Naive thymus-derived CD8-positive, alpha-beta T cell (primary cell): ENCODE measurements around the gene SPTLC3. TPM values are rescaled to one million over a fixed set of nuclear protein-coding genes. Genes with fewer than 3 reads are reported as not detected.
A peak's percentile ranks its signal among the peaks of the same experiment; 100 is the strongest.

ENCODE experiments used
- ATAC-seq, 2 donors: fragments of 150-1000 bp; cut with Tn5 transposase in 1 of 2; sonication (Bioruptor Pico), chemical (Tn5 transposase) in 1 of 2; 1 replicate in 1 of 2; 2 replicates in 1 of 2; pipeline ENCODE4 v1.10.0; 2021; ENCODE audit warnings: mild to moderate bottlenecking in 2 of 2, moderate library complexity in 2 of 2
- POLR2A ChIA-PET: fragments of 350-600 bp; sonication (Branson Sonifier 250); formaldehyde crosslinking; loops from one replicate; lab custom pipeline; 2021; ENCODE audit warnings: antibody characterized with exemption; lab: Charles Lee
- DNase-seq, 10 donors: peaks; one replicate each; pipeline versions ENCODE4 v3.0.0 to v3.0.0-alpha.2; 2020 to 2022
- H3K27ac Mint-ChIP-seq, 10 donors: one replicate each; pipeline ENCODE4 v1.8.0; 2020 to 2022; ENCODE audit warnings: mild to moderate bottlenecking in 10 of 10, mixed read lengths in 10 of 10, moderate library complexity in 4 of 10, inconsistent platforms in 1 of 10
- H3K27me3 Mint-ChIP-seq, 5 donors: one replicate each; pipeline ENCODE4 v1.8.0; 2021 to 2022; ENCODE audit warnings: mixed read lengths in 5 of 5
- H3K36me3 Mint-ChIP-seq, 3 donors: one replicate each; pipeline ENCODE4 v1.8.0; 2020 to 2022; ENCODE audit warnings: mixed read lengths in 3 of 3, mild to moderate bottlenecking in 2 of 3, inconsistent platforms in 1 of 3
- H3K4me1 Mint-ChIP-seq, 4 donors: one replicate each; pipeline ENCODE4 v1.8.0; 2021 to 2022; ENCODE audit warnings: mixed read lengths in 4 of 4
- H3K4me3 Mint-ChIP-seq, 10 donors: one replicate each; pipeline ENCODE4 v1.8.0; 2020 to 2022; ENCODE audit warnings: mild to moderate bottlenecking in 10 of 10, mixed read lengths in 10 of 10, moderate library complexity in 6 of 10, inconsistent platforms in 1 of 10
- H3K9me3 Mint-ChIP-seq, 9 donors: one replicate each; pipeline ENCODE4 v1.8.0; 2020 to 2022; ENCODE audit warnings: mixed read lengths in 9 of 9, mild to moderate bottlenecking in 3 of 9, inconsistent platforms in 1 of 9, moderate library complexity in 1 of 9
- polyA plus RNA-seq, 3 donors: library from polyadenylated mRNA; unstranded; fragments of 300-500 nt; fragmentation: Illumina TruSeq; gene quantifications; one replicate each; pipeline ENCODE4 v1.2.3, GENCODE V29; 2021
- total RNA-seq, 8 experiments: library from RNA in 2 of 8; stranded (reverse) in 2 of 8; gene quantifications; one replicate each; pipeline ENCODE4 v1.2.3 and lab custom pipeline; 2021 to 2026

SPTLC3 gene
- total and polyA plus RNA-seq, 5 experiments from 2014 or later: 0.37 to 2.3 (median 0.59) TPM

DNA sequence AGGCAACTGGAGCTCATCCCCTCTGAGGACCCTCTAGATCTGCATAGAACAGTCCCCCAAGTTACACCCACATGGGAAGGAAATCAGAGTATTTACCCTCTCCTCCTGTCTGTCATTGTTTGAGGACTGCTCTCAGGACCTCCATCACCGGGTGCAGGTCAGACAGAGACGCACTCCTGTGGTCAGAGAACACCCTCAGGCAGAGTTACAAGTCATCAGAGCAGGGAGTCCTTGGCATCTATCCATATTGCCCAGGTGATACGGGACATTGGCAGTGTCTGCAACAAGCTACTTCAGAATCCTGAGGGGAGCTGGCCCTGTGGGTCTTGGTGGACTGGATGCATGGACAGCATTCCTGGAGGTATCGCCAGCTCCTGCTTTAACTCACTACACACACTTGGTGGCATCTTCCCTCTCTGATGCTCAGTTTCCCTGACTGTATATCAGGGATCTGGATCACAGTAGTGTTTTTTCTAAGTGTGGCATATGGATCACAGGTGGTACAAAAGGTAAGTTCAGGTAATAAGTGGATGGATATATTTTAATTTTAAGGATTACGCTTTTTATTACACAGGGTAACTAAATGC, 197.2 kb downstream of the SPTLC3 start:
- peaks cover 0 to 3% (median 0%) of the 10 kb centered on the region in 4 donors for H3K4me1 Mint-ChIP-seq
- POLR2A ChIA-PET: no interaction called here
- DNase-seq (no peak), ATAC-seq (no peak)
- no peaks in the 10 kb centered on the region for H3K36me3 Mint-ChIP-seq
- peaks cover 0 to 10% (median 4%) of the 10 kb centered on the region in 5 donors for H3K27me3 Mint-ChIP-seq
- peaks cover 0 to 9% (median 0%) of the 10 kb centered on the region in 9 donors for H3K9me3 Mint-ChIP-seq
- H3K4me3 Mint-ChIP-seq: no peak overlapping the region
- H3K27ac Mint-ChIP-seq: no peak overlapping the region

DNA sequence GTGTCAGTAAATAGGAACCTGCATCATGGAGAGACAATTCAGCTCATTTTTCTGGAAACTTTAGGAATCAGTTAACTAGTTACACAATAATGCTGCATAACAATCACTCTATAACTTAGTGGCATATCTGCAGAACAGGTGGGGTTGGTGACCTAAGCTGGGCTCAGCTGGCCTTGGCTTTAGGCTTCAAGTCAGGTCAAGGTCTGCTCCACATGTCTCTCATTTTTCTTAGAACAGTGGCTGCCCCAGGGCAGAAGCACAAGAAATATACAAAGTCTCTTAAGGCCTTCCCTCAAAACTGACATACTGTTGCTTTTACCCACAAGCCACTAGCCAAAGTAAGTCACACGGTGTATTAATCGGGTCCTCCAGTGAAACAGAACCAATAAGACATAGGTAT, 198.2 kb downstream of the SPTLC3 start:
- Mint-ChIP-seq H3K4me3 (no peak overlapping the region), H3K36me3 (no peaks in the 10 kb centered on the region), H3K27ac (peak overlapping the region in 1 of 10 donors; percentile 34), H3K4me1 (no peaks in the 10 kb centered on the region), H3K9me3 (peaks cover 0 to 9% (median 0%) of the 10 kb centered on the region in 9 donors), H3K27me3 (peaks cover 0 to 16% (median 6%) of the 10 kb centered on the region in 5 donors)
- DNase-seq: no peak
- ATAC-seq: no peak
- POLR2A ChIA-PET: no interaction called here

DNA sequence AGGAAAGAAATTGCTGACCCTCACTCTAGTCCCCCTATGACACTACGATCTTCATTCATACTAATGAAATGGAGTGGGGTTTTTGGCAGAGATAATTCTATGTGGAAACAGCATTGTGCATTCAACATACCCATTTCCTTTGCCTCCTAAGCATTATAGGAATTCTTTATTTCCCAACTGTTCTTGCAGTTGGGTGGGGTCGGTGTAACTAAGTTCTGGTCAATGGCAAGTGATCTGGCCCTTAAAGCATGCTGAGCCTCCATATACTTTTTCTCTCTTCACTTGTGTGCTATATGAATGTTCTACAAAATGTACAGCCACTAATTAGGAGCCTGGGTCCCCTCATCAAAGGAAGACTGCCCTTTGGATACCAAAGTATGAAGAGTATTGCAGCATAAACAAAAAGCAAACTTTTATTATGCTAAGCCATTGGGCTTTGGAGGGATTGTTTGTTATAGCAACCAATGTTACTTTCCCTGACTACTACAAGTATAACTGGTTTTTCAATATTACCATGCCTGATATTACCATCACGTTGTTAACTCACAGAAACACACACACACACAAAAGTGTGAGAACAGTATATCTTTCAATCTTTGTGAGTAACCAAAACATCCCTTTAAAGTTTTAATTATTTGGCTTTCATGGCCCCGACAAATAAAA, 203.3 kb downstream of the SPTLC3 start:
- peaks cover 0 to 6% (median 0%) of the 10 kb centered on the region in 9 donors for H3K9me3 Mint-ChIP-seq

DNA sequence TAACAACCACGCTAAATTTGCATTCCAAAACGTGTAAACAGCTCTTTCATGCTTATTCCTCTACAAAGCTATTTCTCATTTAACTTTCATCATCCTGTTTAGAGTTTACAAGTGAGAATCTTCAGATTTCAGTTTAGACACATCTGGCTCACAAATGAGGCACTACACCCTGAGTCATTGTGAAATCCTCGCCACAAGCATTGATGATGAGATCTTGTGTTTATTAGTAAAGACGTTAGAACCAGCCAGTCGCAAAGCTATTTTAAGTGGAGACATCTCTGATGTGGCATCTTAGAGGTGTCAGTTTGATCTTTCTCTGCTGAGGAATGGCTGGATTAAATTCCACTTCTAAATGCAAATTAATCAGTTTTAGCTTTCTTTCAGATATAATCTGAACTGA, 204.0 kb downstream of the SPTLC3 start:
- H3K27me3 Mint-ChIP-seq: peaks cover 16 to 63% (median 35%) of the 10 kb centered on the region in 5 donors
- peaks cover 0 to 5% (median 0%) of the 10 kb centered on the region in 4 donors for H3K4me1 Mint-ChIP-seq
- no peaks in the 10 kb centered on the region for H3K36me3 Mint-ChIP-seq
- no peak overlapping the region for H3K27ac Mint-ChIP-seq
- ATAC-seq (no peak), DNase-seq (no peak)
- H3K4me3 Mint-ChIP-seq: no peak overlapping the region
- peaks cover 0 to 3% (median 0%) of the 10 kb centered on the region in 9 donors for H3K9me3 Mint-ChIP-seq
- POLR2A ChIA-PET: no interaction called here

More for the DNA sequence above, 203.3 kb downstream of the SPTLC3 start:
- Mint-ChIP-seq H3K27ac (no peak overlapping the region), H3K4me3 (no peak overlapping the region), H3K36me3 (no peaks in the 10 kb centered on the region), H3K4me1 (peaks cover 0 to 5% (median 0%) of the 10 kb centered on the region in 4 donors), H3K27me3 (peaks cover 13 to 56% (median 33%) of the 10 kb centered on the region in 5 donors)
- DNase-seq (no peak), ATAC-seq (no peak)
- POLR2A ChIA-PET: no interaction called here

DNA sequence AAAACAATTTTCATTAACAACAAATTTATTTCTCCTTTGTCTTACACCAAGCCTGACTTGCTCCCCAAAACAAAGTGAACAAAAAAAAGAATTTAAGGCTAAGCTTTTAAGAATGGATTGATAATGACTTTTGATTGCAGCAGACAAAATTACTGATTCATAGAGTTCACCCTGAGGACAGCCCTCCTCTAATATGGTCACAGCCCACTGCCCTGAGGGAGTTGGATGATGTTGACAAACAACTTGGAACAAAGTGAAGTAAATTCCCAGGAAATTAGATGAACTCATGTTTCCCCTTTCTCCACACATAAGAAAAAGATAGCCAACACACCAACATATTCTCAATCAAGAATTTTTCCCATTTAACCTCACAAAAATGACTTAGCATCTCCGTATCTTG, 204.6 kb downstream of the SPTLC3 start:
- Mint-ChIP-seq H3K36me3 (no peaks in the 10 kb centered on the region), H3K4me1 (peaks cover 0 to 5% (median 0%) of the 10 kb centered on the region in 4 donors), H3K4me3 (no peak overlapping the region), H3K9me3 (peaks cover 0 to 3% (median 0%) of the 10 kb centered on the region in 9 donors), H3K27ac (no peak overlapping the region), H3K27me3 (peaks cover 21 to 68% (median 41%) of the 10 kb centered on the region in 5 donors)
- POLR2A ChIA-PET: no interaction called here
- no peak for DNase-seq
- ATAC-seq: no peak

DNA sequence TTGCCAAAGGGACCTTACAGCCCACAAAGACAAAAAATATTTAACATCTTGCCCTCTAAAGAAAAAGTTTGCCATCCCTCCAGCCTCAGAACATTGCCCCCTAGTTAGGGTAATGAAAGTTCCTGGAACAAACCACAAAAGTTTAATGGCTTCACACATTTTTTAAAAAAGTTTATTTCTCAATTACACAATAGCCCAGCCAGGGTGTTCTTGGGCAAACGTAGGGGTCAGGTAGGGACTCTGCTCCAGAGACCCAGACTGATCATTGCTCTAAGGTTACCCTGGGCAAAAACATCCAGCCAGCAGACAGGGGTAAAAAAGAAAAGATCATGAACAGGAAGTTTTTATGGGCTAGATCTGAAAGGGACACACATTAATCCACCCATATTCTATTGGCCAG, 207.8 kb downstream of the SPTLC3 start:
- Mint-ChIP-seq H3K9me3 (peaks cover 0 to 4% (median 0%) of the 10 kb centered on the region in 9 donors), H3K27me3 (peaks cover 22 to 88% (median 59%) of the 10 kb centered on the region in 5 donors), H3K36me3 (no peaks in the 10 kb centered on the region), H3K27ac (no peak overlapping the region), H3K4me1 (peaks cover 10 to 15% (median 12%) of the 10 kb centered on the region in 4 donors), H3K4me3 (no peak overlapping the region)
- POLR2A ChIA-PET: no interaction called here
- ATAC-seq (no peak), DNase-seq (no peak)

Other genes starting within 250 kb of the SPTLC3 start
- under 1 TPM; 0.23 to 0.33 TPM for gene ISM1, start 212.3 kb downstream of the SPTLC3 start, total RNA-seq
- under 1 TPM; 0.15 to 0.49 (median 0.15) TPM for gene ISM1, start 212.3 kb downstream of the SPTLC3 start, polyA plus RNA-seq